Stimulated activated CD8-positive, alpha-beta memory T cell treated with anti-CD3 and anti-CD28 coated beads, Interleukin-4, amount 100 ng/mL, for 48 hours (primary cell): Measurements from ENCODE around the gene FGF13.

Experiments used
- DNase-seq: peaks from one replicate; pipeline ENCODE4 v3.0.0-alpha.2; 2020

FGF13 gene

DNA sequence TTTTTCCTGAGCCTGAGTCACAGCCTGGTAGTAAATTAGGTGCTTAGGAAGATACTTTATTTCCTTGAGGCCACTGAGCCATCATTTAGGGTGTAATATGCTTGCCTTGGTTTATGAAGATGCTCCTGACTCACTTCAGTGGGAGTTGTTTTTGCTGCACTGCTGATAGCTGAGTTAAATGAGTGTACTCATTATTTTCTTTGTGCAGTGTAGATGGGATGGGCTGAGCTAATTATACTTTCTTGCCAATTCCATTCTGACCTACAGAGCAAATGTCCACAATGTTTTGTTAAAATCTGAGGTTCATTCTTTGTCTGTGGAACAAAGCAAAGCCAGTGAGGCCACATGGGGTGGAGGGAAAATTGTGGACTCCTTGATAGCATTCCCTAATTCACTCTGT lies 60.0 kb downstream of the FGF13 start:
- DNase-seq, result no peak

DNA sequence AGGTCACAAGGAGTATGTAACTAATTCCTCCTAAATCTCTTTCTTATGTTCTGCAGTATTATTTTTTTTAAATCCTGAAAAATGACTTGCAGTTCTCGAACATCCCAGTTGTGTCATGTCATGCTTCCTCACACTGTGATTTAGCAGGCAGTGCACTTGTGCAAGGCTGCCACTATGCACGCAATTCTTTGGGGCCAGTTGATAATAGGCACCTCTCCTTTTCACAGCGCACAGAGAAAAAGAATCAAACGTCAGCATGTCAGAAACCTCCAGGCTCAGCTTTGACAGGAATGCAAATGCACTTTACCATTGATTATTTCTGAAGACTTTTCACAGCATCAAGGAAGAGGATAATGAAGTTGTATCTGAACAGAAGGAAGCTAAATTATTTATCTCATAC lies 62.9 kb downstream of the FGF13 start:
- DNase-seq, result no peak

DNA sequence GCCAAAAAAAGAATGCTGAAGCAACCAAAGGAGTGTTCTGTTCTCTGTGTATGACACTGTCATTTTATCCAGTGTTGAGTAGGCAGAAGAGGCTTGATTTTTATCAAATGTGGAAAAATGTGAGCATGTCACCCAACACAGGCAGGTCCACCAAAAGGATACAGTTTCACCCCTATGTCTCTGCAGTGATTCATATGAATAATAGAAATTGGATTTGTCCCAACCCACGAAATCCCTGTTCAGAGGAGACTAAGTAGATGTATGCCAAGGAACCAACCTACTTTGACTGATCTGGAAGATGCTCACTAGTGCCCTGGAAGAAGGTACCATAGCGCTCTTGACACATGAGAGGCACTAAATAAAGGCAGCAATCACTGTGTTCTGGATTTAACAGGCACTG lies 72.5 kb downstream of the FGF13 start:
- DNase-seq, result no peak
